KMS-11 (cell line): ENCODE measurements around the gene SLC25A27.

ENCODE experiments used
- H2AFZ ChIP-seq: fragments of 200-600 bp; sonication (generic); 2 replicates; pipeline ENCODE4 v1.6.1; 2016; ENCODE audit warnings: antibody characterized with exemption, mixed run types, low read depth
- H3K27ac ChIP-seq: fragments of 200-600 bp; sonication (generic); 2 replicates; pipeline ENCODE4 v1.6.1; 2016; ENCODE audit warnings: mild to moderate bottlenecking, mixed run types
- H3K27me3 ChIP-seq: fragments of 200-600 bp; sonication (generic); 2 replicates; pipeline ENCODE4 v1.6.1; 2017; ENCODE audit warnings: mild to moderate bottlenecking, low read depth, mixed run types, moderate library complexity; ENCODE audit not compliant: insufficient read depth
- H3K36me3 ChIP-seq: fragments of 200-600 bp; sonication (generic); 2 replicates; pipeline ENCODE4 v1.6.1; 2017; ENCODE audit warnings: mild to moderate bottlenecking, mixed run types; ENCODE audit not compliant: insufficient read depth
- H3K4me1 ChIP-seq: fragments of 200-600 bp; sonication (generic); 2 replicates; pipeline ENCODE4 v1.6.1; 2016; ENCODE audit warnings: mild to moderate bottlenecking, low read depth, mixed run types; ENCODE audit not compliant: poor library complexity, severe bottlenecking
- H3K4me2 ChIP-seq: fragments of 200-600 bp; sonication (generic); 2 replicates; pipeline ENCODE4 v1.7.0; 2016; ENCODE audit warnings: mild to moderate bottlenecking, mixed run types
- H3K4me3 ChIP-seq: fragments of 200-600 bp; sonication (generic); IDR thresholded peaks from 2 replicates; pipeline ENCODE4 v1.6.1; 2017; ENCODE audit warnings: low read depth, low read length, mixed read lengths; ENCODE audit not compliant: insufficient read depth
- H3K79me2 ChIP-seq: fragments of 200-600 bp; sonication (generic); 2 replicates; pipeline ENCODE4 v1.6.1; 2016; ENCODE audit warnings: low read depth, mixed run types; ENCODE audit not compliant: insufficient read depth
- H3K9ac ChIP-seq: fragments of 200-600 bp; sonication (generic); 2 replicates; pipeline ENCODE4 v1.6.1; 2016; ENCODE audit warnings: mild to moderate bottlenecking, mixed run types
- H4K20me1 ChIP-seq: fragments of 200-600 bp; sonication (generic); 2 replicates; pipeline ENCODE4 v1.6.1; 2016; ENCODE audit warnings: mild to moderate bottlenecking, mixed run types; ENCODE audit not compliant: insufficient read depth
- CTCF ChIP-seq: fragments of 200-600 bp; sonication (generic); conservative IDR thresholded peaks from 2 replicates; pipeline ENCODE4 v1.6.1; 2017; ENCODE audit warnings: low read depth, mild to moderate bottlenecking, antibody characterized with exemption, low read length, moderate library complexity, mixed read lengths

SLC25A27 gene

GRCh38 chr6:46657642-46658041 is 4.9 kb downstream of the SLC25A27 start:
- Histone ChIP-seq H3K27me3 (no peaks in the 10 kb centered on the region), H3K27ac (no peak overlapping the region), H2AFZ (no peak overlapping the region), H3K9ac (no peak overlapping the region), H4K20me1 (no peaks in the 10 kb centered on the region), H3K36me3 (no peaks in the 10 kb centered on the region), H3K4me3 (no peak overlapping the region), H3K79me2 (no peaks in the 10 kb centered on the region), H3K4me1 (no peaks in the 10 kb centered on the region), H3K4me2 (no peak overlapping the region)
- TF ChIP-seq CTCF: no peak

- H4K20me1 ChIP-seq: no peaks in the 10 kb centered on the region
- no peak overlapping the region for H2AFZ ChIP-seq
- no peak for TF ChIP-seq CTCF
- no peaks in the 10 kb centered on the region for H3K36me3 ChIP-seq
- H3K4me3 ChIP-seq: no peak overlapping the region
- no peak overlapping the region for H3K9ac ChIP-seq
- H3K79me2 ChIP-seq: no peaks in the 10 kb centered on the region
- no peak overlapping the region for H3K27ac ChIP-seq
- no peaks in the 10 kb centered on the region for H3K27me3 ChIP-seq
- no peak overlapping the region for H3K4me2 ChIP-seq
- H3K4me1 ChIP-seq: no peaks in the 10 kb centered on the region
Observed at GRCh38 chr6:46661483-46661882, 8.7 kb downstream of the SLC25A27 start.

GRCh38 chr6:46667377-46667776 is 14.6 kb downstream of the SLC25A27 start:
- Histone ChIP-seq H3K79me2 (no peaks in the 10 kb centered on the region), H3K4me1 (no peaks in the 10 kb centered on the region), H2AFZ (no peak overlapping the region), H4K20me1 (no peaks in the 10 kb centered on the region), H3K27ac (no peak overlapping the region), H3K36me3 (no peaks in the 10 kb centered on the region), H3K9ac (no peak overlapping the region), H3K4me2 (no peak overlapping the region), H3K27me3 (no peaks in the 10 kb centered on the region), H3K4me3 (no peak overlapping the region)
- no peak for TF ChIP-seq CTCF

- no peak overlapping the region for H3K27ac ChIP-seq
- H3K36me3 ChIP-seq: no peaks in the 10 kb centered on the region
- H3K4me1 ChIP-seq: no peaks in the 10 kb centered on the region
- no peak overlapping the region for H2AFZ ChIP-seq
- no peaks in the 10 kb centered on the region for H4K20me1 ChIP-seq
- H3K4me3 ChIP-seq: no peak overlapping the region
- no peaks in the 10 kb centered on the region for H3K27me3 ChIP-seq
- no peak overlapping the region for H3K9ac ChIP-seq
- no peak for TF ChIP-seq CTCF
- H3K79me2 ChIP-seq: no peaks in the 10 kb centered on the region
- H3K4me2 ChIP-seq: no peak overlapping the region
Observed at GRCh38 chr6:46674410-46674809, 21.6 kb downstream of the SLC25A27 start.
